Heart left ventricle (tissue), 16 donors: ENCODE results near the gene ZNF488. TPM values are rescaled to one million over a fixed set of nuclear protein-coding genes. Genes with fewer than 3 reads are reported as not detected.

Source experiments
- ATAC-seq, 4 donors: fragments of 200-7000 bp; cut with Tn5 transposase; one replicate each; pipeline ENCODE4 v1.9.1; 2020 to 2022; ENCODE audit warnings: moderate library complexity in 4 of 4, mild to moderate bottlenecking in 3 of 4, moderate number of reproducible peaks in 1 of 4
- DNase-seq, 5 donors: peaks; one replicate each; pipeline ENCODE4 v3.0.0-alpha.2; 2020
- H3K27ac ChIP-seq, 12 donors: fragments of 200-600 bp; sonication (generic) in 4 of 12; one replicate each; pipeline versions ENCODE4 v1.5.0 to v1.8.0; 2016 to 2022; ENCODE audit warnings: mild to moderate bottlenecking in 2 of 12
- H3K27me3 ChIP-seq, 9 donors: fragments of 200-600 bp; sonication (generic) in 2 of 9; one replicate each; pipeline versions ENCODE4 v1.5.1 to v1.8.0; 2016 to 2022; ENCODE audit warnings: mild to moderate bottlenecking in 3 of 9
- H3K36me3 ChIP-seq, 9 donors: fragments of 200-600 bp; sonication (generic) in 2 of 9; one replicate each; pipeline versions ENCODE4 v1.5.0 to v1.8.0; 2018 to 2022; ENCODE audit warnings: mild to moderate bottlenecking in 2 of 9
- H3K4me1 ChIP-seq, 12 donors: fragments of 200-600 bp; sonication (generic) in 4 of 12; one replicate each; pipeline versions ENCODE4 v1.5.0 to v1.8.0; 2016 to 2022; ENCODE audit warnings: mild to moderate bottlenecking in 3 of 12
- H3K4me3 ChIP-seq, 12 donors: fragments of 200-600 bp; sonication (generic) in 4 of 12; one replicate each; pipeline versions ENCODE4 v1.5.0 to v1.8.0; 2017 to 2022; ENCODE audit warnings: mild to moderate bottlenecking in 9 of 12, moderate library complexity in 4 of 12
- H3K9me3 ChIP-seq, 12 donors: fragments of 200-600 bp; sonication (generic) in 4 of 12; one replicate each; pipeline versions ENCODE4 v1.5.0 to v1.8.0; 2016 to 2022; ENCODE audit warnings: mild to moderate bottlenecking in 1 of 12
- POLR2A ChIP-seq, 2 donors: fragments of 450-650 bp; IDR thresholded peaks; one replicate each; pipeline ENCODE4 v1.6.1; 2017; ENCODE audit warnings: antibody characterized with exemption in 2 of 2, mild to moderate bottlenecking in 2 of 2, moderate library complexity in 2 of 2
- WGBS, 4 donors: extraction: QIAGEN DNeasy Blood & Tissue Kit in 2 of 4; methylation state at CpG; one replicate each; pipeline versions ENCODE4 v1.1.5 to v1.1.7; 2013 to 2018; 5-methylcytosine and 5-hydroxymethylcytosine counted together
- intact Hi-C, 10 donors: fragments of 100-400 bp; cut with DNase I; formaldehyde crosslinking; loops; one replicate each; pipeline versions ENCODE4 v1.11.1 to v1.14.2; 2022
- polyA plus RNA-seq, 2 donors: library from polyadenylated mRNA; stranded (reverse); fragments of 200-250 nt; gene quantifications; one replicate each; pipeline ENCODE4 v1.2.3, GENCODE V29; 2013
- total RNA-seq, 9 donors: library from RNA; depleted of rRNA in 2 of 9; stranded (reverse); fragments of >200 nt in 2 of 9; fragmentation: NEBNext Ultra II Directional in 3 of 9; extraction: Animal tissue kit (Norgen Biotek cat#: 25700) in 3 of 9; gene quantifications; one replicate each; pipeline versions ENCODE4 v1.1.0 to v1.2.4, GENCODE V29; 2016 to 2023
- TF ChIP-seq, protein P1 (sequence below), 12 donors: fragments of 200-600 bp; sonication (generic) in 4 of 12; IDR thresholded peaks; one replicate each; pipeline versions ENCODE4 v1.5.0 to v1.8.0; 2018 to 2022; ENCODE audit warnings: antibody characterized with exemption in 12 of 12, mild to moderate bottlenecking in 5 of 12
- donor health status: ischemic (EF 13 %, LVEDD 7.1; RV severe dilation, severe dysfunction).
- donor health status: healthy with polysubstance abuse.
- donor health status: DM: no; HTN: yes; CAD: no.
- donor health status: DM: no; HTN: no; CAD: no.
- donor health status: ischemic (EF 25% LVEDD 6.9; RV normal size, moderate dysfunction).
- donor health status: ischemic (EF 25% LVEDD 5.7; RV mildly dilated, moderate dysfunction).
- donor health status: healthy.
- donor health status: DM: yes; HTN: yes; CAD: no.
- donor health status: ischemic (EF 35%, LVEDD 5.7; RV mildly dilated, moderate dysfunction).
- donor health status: nonischemic (EF 11% LVEDD 7.7; RV severe dilation, severe dysfunction).
- donor health status: DM: yes; HTN: yes; CAD: no.
- donor health status: PGD.
- donor health status: ischemic (EF 29% LVEDD 5.4; RV normal size, mild dysfunction).
- donor health status: nonischemic (EF 23%, LVEDD 6.1; RV moderate dilation, normal function).

The ZNF488 gene
- total and polyA plus RNA-seq, 11 donors = 0.06 to 0.25 (median 0.08) TPM; not detected in 6

GRCh38 chr10:47348138-47348651 is 35.9 kb downstream of the ZNF488 start, which contains the start of gene RBP3:
RBP3 (plus strand) TSS chr10:47348363; CDS start chr10:47348485, 122 bp downstream.
- WGBS, 4 donors = 79 to 89% (median 88%) methylated on average over 2 to 5 of the region's 5 CpGs
- Histone ChIP-seq H3K4me3 (no peak within 1 kb of the TSS), H3K27me3 (peaks cover 0 to 5% (median 0%) of the 10 kb centered on the region in 9 donors), H3K4me1 (no peaks in the 10 kb centered on the region), H3K9me3 (no peaks in the 10 kb centered on the region), H3K36me3 (no peaks in the 10 kb centered on the region), H3K27ac (no peak within 1 kb of the TSS)
- intact Hi-C loops = no loop called here
- ATAC-seq (no peak), DNase-seq (no peak)
- TF ChIP-seq, protein P1, sequence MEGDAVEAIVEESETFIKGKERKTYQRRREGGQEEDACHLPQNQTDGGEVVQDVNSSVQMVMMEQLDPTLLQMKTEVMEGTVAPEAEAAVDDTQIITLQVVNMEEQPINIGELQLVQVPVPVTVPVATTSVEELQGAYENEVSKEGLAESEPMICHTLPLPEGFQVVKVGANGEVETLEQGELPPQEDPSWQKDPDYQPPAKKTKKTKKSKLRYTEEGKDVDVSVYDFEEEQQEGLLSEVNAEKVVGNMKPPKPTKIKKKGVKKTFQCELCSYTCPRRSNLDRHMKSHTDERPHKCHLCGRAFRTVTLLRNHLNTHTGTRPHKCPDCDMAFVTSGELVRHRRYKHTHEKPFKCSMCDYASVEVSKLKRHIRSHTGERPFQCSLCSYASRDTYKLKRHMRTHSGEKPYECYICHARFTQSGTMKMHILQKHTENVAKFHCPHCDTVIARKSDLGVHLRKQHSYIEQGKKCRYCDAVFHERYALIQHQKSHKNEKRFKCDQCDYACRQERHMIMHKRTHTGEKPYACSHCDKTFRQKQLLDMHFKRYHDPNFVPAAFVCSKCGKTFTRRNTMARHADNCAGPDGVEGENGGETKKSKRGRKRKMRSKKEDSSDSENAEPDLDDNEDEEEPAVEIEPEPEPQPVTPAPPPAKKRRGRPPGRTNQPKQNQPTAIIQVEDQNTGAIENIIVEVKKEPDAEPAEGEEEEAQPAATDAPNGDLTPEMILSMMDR (IDR thresholded peaks at IDR 0.05) = no peak
- TF ChIP-seq POLR2A (IDR thresholded peaks at IDR 0.05) = no peak

DNA sequence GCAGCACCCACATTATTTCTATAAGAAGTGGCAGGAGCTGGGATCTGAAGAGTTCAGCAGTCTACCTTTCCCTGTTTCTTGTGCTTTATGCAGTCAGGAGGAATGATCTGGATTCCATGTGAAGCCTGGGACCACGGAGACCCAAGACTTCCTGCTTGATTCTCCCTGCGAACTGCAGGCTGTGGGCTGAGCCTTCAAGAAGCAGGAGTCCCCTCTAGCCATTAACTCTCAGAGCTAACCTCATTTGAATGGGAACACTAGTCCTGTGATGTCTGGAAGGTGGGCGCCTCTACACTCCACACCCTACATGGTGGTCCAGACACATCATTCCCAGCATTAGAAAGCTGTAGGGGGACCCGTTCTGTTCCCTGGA is 36.8 kb downstream of the ZNF488 start:
- intact Hi-C loops = no loop called here
- Histone ChIP-seq H3K27me3 (peaks cover 0 to 2% (median 0%) of the 10 kb centered on the region in 9 donors), H3K27ac (no peak overlapping the region), H3K9me3 (no peaks in the 10 kb centered on the region), H3K4me3 (no peak overlapping the region), H3K36me3 (no peaks in the 10 kb centered on the region), H3K4me1 (no peaks in the 10 kb centered on the region)
- 47 to 78% (median 72%) methylated on average over 3 to 4 of the region's 4 CpGs for WGBS, 4 donors
- TF ChIP-seq POLR2A (IDR thresholded peaks at IDR 0.05) = no peak
- TF ChIP-seq, protein P1 (IDR thresholded peaks at IDR 0.05) = no peak
- ATAC-seq (no peak), DNase-seq (no peak)

DNA sequence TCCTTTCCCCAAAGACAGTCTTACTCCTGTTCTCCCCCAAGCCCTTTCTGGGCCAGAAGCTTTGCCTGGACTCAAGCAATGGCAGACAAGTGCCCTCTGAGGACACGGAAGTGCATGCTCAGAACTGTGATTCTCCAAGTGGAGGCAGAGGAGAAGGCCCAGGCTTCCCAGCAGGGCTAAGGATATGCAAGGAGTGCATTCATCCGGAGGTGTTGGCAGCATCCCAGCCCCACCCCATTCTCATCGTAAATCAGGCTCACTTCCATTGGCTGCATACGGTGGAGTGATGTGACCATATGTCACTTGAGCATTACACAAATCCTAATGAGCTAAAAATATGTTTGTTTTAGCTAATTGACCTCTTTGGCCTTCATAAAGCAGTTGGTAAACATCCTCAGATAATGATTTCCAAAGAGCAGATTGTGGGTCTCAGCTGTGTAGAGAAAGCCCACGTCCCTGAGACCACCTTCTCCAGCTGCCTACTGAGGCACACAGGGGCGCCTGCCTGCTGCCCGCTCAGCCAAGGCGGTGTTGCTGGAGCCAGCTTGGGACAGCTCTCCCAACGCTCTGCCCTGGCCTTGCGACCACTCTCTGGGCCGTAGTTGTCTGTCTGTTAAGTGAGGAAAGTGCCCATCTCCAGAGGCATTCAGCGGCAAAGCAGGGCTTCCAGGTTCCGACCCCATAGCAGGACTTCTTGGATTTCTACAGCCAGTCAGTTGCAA is 37.4 kb downstream of the ZNF488 start:
- 80 to 85% (median 83%) methylated on average over 13 of the region's 13 CpGs for WGBS, 4 donors
- Histone ChIP-seq H3K4me3 (no peak overlapping the region), H3K27ac (no peak overlapping the region), H3K27me3 (no peaks in the 10 kb centered on the region), H3K9me3 (no peaks in the 10 kb centered on the region), H3K36me3 (no peaks in the 10 kb centered on the region), H3K4me1 (no peaks in the 10 kb centered on the region)
- intact Hi-C loops = no loop called here
- DNase-seq (no peak), ATAC-seq (no peak)
- TF ChIP-seq, protein P1 (IDR thresholded peaks at IDR 0.05) = no peak
- TF ChIP-seq POLR2A (IDR thresholded peaks at IDR 0.05) = no peak

- TF ChIP-seq, protein P1 (IDR thresholded peaks at IDR 0.05) = no peak
- no peak for TF ChIP-seq POLR2A (IDR thresholded peaks at IDR 0.05)
- Histone ChIP-seq H3K4me1 (no peaks in the 10 kb centered on the region), H3K4me3 (no peak overlapping the region), H3K36me3 (no peaks in the 10 kb centered on the region), H3K9me3 (no peaks in the 10 kb centered on the region), H3K27me3 (no peaks in the 10 kb centered on the region), H3K27ac (no peak overlapping the region)
- 87 to 89% (median 87%) methylated on average over 13 of the region's 13 CpGs for WGBS, 4 donors
- no peak for DNase-seq
- intact Hi-C loops = no loop called here
- ATAC-seq = no peak
Observed at GRCh38 chr10:47344996-47345870, 38.9 kb downstream of the ZNF488 start.
